Keratinocyte (primary cell): ENCODE measurements around the gene NCLN. TPM values are rescaled to one million over a fixed set of nuclear protein-coding genes. Genes with fewer than 3 reads are reported as not detected.

Experiments used
- DNase-seq: peaks from one replicate; pipeline ENCODE4 v3.0.0-alpha.2; 2011; ENCODE audit warnings: low read depth, missing footprints, low spot score
- FAIRE-seq: peaks from 2 replicates; lab custom pipeline; 2011; peaks lifted over from hg19 to GRCh38; lab: Jason Lieb, UNC
- H2AFZ ChIP-seq: 2 replicates; pipeline ENCODE4 v1.6.0; 2012; ENCODE audit warnings: low read length, control low read depth, inconsistent platforms; ENCODE audit not compliant: control insufficient read depth
- H3K27ac ChIP-seq: 2 replicates; pipeline ENCODE4 v1.5.1; 2011; ENCODE audit warnings: low read length; ENCODE audit not compliant: control insufficient read depth, insufficient read depth
- H3K27me3 ChIP-seq: 3 replicates; pipeline ENCODE4 v1.6.0; 2011; ENCODE audit warnings: low read length; ENCODE audit not compliant: control insufficient read depth, insufficient read depth; ENCODE audit errors: extremely low read depth
- H3K36me3 ChIP-seq, 2 experiments: 2 replicates in 1 of 2; 3 replicates in 1 of 2; pipeline ENCODE4 v1.5.1; 2011; ENCODE audit warnings: low read length in 2 of 2, mild to moderate bottlenecking in 1 of 2; ENCODE audit not compliant: control insufficient read depth in 2 of 2, insufficient read depth in 2 of 2; ENCODE audit errors: extremely low read depth in 1 of 2
- H3K4me1 ChIP-seq: 3 replicates; pipeline ENCODE4 v1.5.1; 2011; ENCODE audit warnings: low read length; ENCODE audit not compliant: control insufficient read depth, insufficient read depth; ENCODE audit errors: extremely low read depth
- H3K4me2 ChIP-seq: 3 replicates; pipeline ENCODE4 v1.6.0; 2011; ENCODE audit warnings: low read depth, low read length; ENCODE audit not compliant: control insufficient read depth, insufficient read depth; ENCODE audit errors: extremely low read depth
- H3K4me3 ChIP-seq, 3 experiments: fragments of 200-600 bp in 1 of 3; sonication (generic) in 1 of 3; 2 replicates in 2 of 3; 3 replicates in 1 of 3; pipeline ENCODE4 v1.5.1; 2011 to 2016; ENCODE audit warnings: low read length in 3 of 3, mild to moderate bottlenecking in 3 of 3, control low read depth in 2 of 3, inconsistent platforms in 1 of 3, low read depth in 1 of 3, mixed read lengths in 1 of 3, mixed run types in 1 of 3, moderate library complexity in 1 of 3; ENCODE audit not compliant: control insufficient read depth in 2 of 3, insufficient read depth in 2 of 3; ENCODE audit errors: extremely low read depth in 1 of 3
- H3K79me2 ChIP-seq: 2 replicates; pipeline ENCODE4 v1.6.0; 2012; ENCODE audit warnings: low read length; ENCODE audit not compliant: control insufficient read depth, insufficient read depth
- H3K9ac ChIP-seq: 3 replicates; pipeline ENCODE4 v1.6.0; 2011; ENCODE audit warnings: low read length; ENCODE audit not compliant: control insufficient read depth, insufficient read depth; ENCODE audit errors: extremely low read depth
- H3K9me1 ChIP-seq: 3 replicates; pipeline ENCODE4 v1.6.0; 2011; ENCODE audit warnings: low read length; ENCODE audit not compliant: control insufficient read depth, insufficient read depth; ENCODE audit errors: extremely low read depth
- H3K9me3 ChIP-seq: 2 replicates; pipeline ENCODE4 v1.5.1; 2012; ENCODE audit warnings: low read depth, low read length; ENCODE audit not compliant: control insufficient read depth
- H4K20me1 ChIP-seq: 3 replicates; pipeline ENCODE4 v1.6.0; 2011; ENCODE audit warnings: low read length; ENCODE audit not compliant: control insufficient read depth, insufficient read depth; ENCODE audit errors: extremely low read depth
- EZH2 ChIP-seq: IDR thresholded peaks from one replicate; pipeline ENCODE4 v1.6.1; 2012; ENCODE audit warnings: inconsistent platforms, mild to moderate bottlenecking, low read length, moderate library complexity
- dilution Hi-C: fragments of 300-500 bp; cut with MboI; formaldehyde crosslinking; loops from one replicate; pipeline ENCODE4 v1.7.0; 2020; ENCODE audit warnings: low sequenced_read_pairs; ENCODE audit not compliant: extremely low pct_ligation_motif_present
- polyA plus RNA-seq, 5 experiments: library from polyadenylated mRNA; depleted of rRNA in 3 of 5; stranded (reverse) in 3 of 5; stranded (forward) in 1 of 5; unstranded in 1 of 5; fragments of >200 nt; gene quantifications; 1 replicate in 1 of 5; 2 replicates in 3 of 5; 3 replicates in 1 of 5; pipeline versions ENCODE4 v1.2.1 to v1.2.3, GENCODE V29; 2011 to 2012; ENCODE audit warnings: missing spikeins in 2 of 5, low read depth in 1 of 5, low replicate concordance in 1 of 5
- TF ChIP-seq, protein P1 (sequence below), 3 experiments: IDR thresholded peaks in 1 of 3; conservative IDR thresholded peaks in 1 of 3; optimal IDR thresholded peaks in 1 of 3; 2 replicates in 2 of 3; 3 replicates in 1 of 3; pipeline versions ENCODE3 to v1.5.1; 2011; ENCODE audit warnings: low read length in 3 of 3, mild to moderate bottlenecking in 3 of 3, moderate library complexity in 2 of 3, control low read depth in 1 of 3, inconsistent platforms in 1 of 3; ENCODE audit not compliant: insufficient read depth in 2 of 3; ENCODE audit errors: extremely low read depth in 1 of 3

The NCLN gene
- polyA plus RNA-seq, 1 donor (not counting 4 experiments of a cell fraction or from before 2014, with no cell fraction given), result 40.5 TPM

DNA sequence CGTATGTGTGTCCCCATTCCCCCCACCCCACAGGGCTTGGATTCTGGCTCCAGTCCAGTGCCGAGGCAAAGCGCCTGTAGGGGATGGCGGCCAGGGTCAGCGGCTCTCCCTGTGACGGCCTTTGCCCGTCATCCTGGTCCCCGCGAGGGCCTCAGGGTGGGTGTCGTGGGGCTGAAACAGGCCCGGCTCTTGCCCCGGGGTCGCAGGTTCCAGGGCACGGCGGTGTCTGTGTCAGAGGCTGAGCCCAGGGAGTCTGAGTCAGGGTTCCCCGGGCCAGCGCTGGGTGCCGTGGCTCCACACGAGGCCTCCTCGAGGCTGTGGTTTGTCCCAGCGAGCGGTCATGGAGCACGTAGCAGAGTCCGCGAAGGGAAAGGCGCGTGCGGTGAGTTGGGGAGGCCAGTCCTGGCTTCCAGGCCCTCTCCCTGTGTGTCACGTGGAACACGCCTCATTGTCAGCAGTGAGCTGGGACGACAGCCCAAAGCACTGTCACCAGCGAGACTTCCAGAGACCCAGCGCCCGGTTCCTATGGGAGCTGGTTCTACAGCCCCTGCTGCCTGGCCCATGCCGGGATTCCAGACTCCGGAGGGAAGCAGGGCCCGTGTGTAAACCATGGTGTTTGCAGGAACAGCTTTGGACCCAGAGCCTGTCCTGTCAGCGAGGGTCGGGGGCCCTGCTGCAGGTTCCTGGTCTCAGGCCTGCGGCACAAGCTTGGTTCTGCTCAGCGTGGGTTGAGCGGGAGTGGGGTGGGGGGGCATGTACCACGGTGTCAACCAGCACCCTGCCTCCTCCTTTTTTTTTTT is 13.4 kb downstream of the NCLN start:
- Histone ChIP-seq H3K27me3 (no peaks in the 10 kb centered on the region), H3K36me3 (peaks cover 10 to 20% of the 10 kb centered on the region in 2 experiments), H3K9me3 (no peaks in the 10 kb centered on the region), H2AFZ (no peak overlapping the region), H4K20me1 (no peaks in the 10 kb centered on the region), H3K9me1 (no peaks in the 10 kb centered on the region), H3K4me1 (no peaks in the 10 kb centered on the region), H3K4me2 (no peak overlapping the region), H3K79me2 (no peaks in the 10 kb centered on the region), H3K9ac (no peak overlapping the region), H3K27ac (no peak overlapping the region), H3K4me3 (no peak overlapping the region)
- no peak for TF ChIP-seq EZH2
- TF ChIP-seq, protein P1, sequence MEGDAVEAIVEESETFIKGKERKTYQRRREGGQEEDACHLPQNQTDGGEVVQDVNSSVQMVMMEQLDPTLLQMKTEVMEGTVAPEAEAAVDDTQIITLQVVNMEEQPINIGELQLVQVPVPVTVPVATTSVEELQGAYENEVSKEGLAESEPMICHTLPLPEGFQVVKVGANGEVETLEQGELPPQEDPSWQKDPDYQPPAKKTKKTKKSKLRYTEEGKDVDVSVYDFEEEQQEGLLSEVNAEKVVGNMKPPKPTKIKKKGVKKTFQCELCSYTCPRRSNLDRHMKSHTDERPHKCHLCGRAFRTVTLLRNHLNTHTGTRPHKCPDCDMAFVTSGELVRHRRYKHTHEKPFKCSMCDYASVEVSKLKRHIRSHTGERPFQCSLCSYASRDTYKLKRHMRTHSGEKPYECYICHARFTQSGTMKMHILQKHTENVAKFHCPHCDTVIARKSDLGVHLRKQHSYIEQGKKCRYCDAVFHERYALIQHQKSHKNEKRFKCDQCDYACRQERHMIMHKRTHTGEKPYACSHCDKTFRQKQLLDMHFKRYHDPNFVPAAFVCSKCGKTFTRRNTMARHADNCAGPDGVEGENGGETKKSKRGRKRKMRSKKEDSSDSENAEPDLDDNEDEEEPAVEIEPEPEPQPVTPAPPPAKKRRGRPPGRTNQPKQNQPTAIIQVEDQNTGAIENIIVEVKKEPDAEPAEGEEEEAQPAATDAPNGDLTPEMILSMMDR (optimal IDR thresholded peaks at IDR 0.05 in 1 of 3, IDR thresholded peaks at IDR 0.05 in 1 of 3, conservative IDR thresholded peaks at IDR 0.05 in 1 of 3; ENCODE audit: extremely low read depth in 1 of 3, insufficient read depth in 2 of 3, low read length in 3 of 3), result no peak
- dilution Hi-C loops, result no loop called here
- FAIRE-seq (no peak), DNase-seq (no peak)

DNA sequence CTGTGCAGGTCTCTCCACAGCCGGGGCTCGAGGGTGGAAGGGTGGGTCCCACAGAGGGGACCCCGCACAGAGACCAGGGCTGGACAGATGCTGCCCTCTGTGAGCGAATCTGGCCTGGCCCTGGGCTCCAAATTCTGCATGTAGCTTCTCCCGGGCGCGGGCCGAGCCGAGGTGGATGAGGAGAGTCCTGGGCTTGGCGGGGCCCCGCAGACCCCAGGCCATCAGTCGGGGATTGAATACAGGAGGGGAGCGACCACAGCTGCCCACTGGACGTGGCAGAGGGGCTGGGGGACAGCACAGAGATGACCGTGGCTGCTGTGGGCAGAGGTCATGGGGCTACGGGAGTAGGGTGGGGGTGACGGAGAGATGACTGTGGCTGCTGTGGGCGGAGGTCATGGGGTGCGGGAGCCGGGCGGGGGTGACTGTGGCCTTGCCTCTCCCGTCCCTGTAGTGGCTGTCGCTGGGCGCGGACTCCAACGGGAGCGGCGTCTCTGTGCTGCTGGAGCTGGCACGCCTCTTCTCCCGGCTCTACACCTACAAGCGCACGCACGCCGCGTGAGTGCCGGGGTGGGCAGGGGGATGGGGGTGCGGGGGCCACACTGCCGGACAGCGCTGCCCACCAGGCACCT is 15.5 kb downstream of the NCLN start:
- FAIRE-seq (no peak), DNase-seq (no peak)
- TF ChIP-seq EZH2, result no peak
- TF ChIP-seq, protein P1 (optimal IDR thresholded peaks at IDR 0.05 in 1 of 3, IDR thresholded peaks at IDR 0.05 in 1 of 3, conservative IDR thresholded peaks at IDR 0.05 in 1 of 3; ENCODE audit: extremely low read depth in 1 of 3, insufficient read depth in 2 of 3, low read length in 3 of 3), result no peak
- Histone ChIP-seq H3K36me3 (peaks cover 16 to 18% of the 10 kb centered on the region in 2 experiments), H3K79me2 (no peaks in the 10 kb centered on the region), H3K9ac (no peak overlapping the region), H4K20me1 (no peaks in the 10 kb centered on the region), H2AFZ (no peak overlapping the region), H3K4me2 (no peak overlapping the region), H3K4me3 (no peak overlapping the region), H3K9me1 (no peaks in the 10 kb centered on the region), H3K9me3 (no peaks in the 10 kb centered on the region), H3K27me3 (no peaks in the 10 kb centered on the region), H3K27ac (no peak overlapping the region), H3K4me1 (no peaks in the 10 kb centered on the region)
- dilution Hi-C loops, result no loop called here
